BLaER1 treated with 17β-estradiol and CSF1 and Interleukin-3, amounts not matched to agents 10 nM and 100 nM (cell line): ENCODE data around the gene SYNGR3.
"Not testable (repeated sequence)": the region's sequence is repeated elsewhere in the genome, so short reads cannot be mapped to it uniquely, and the experiment has no call there.

Source experiments
- H3K27ac ChIP-seq, 11 experiments: shearing (Covaris generic); formaldehyde crosslinking; 2 replicates each; pipeline ENCODE4 v1.8.1; 2022
- H3K27me3 ChIP-seq, 11 experiments: shearing (Covaris generic); formaldehyde crosslinking; 2 replicates each; pipeline ENCODE4 v1.8.1; 2022
- H3K36me3 ChIP-seq, 11 experiments: shearing (Covaris generic); formaldehyde crosslinking; 2 replicates each; pipeline ENCODE4 v1.8.1; 2022
- H3K4me1 ChIP-seq, 10 experiments: shearing (Covaris generic); formaldehyde crosslinking; 2 replicates each; pipeline ENCODE4 v1.8.1; 2022
- H3K4me2 ChIP-seq, 11 experiments: shearing (Covaris generic); formaldehyde crosslinking; 2 replicates each; pipeline ENCODE4 v1.8.1; 2022
- H3K4me3 ChIP-seq, 10 experiments: shearing (Covaris generic); formaldehyde crosslinking; 2 replicates each; pipeline ENCODE4 v1.8.1; 2022
- H3K9ac ChIP-seq, 11 experiments: shearing (Covaris generic); formaldehyde crosslinking; 2 replicates each; pipeline ENCODE4 v1.8.1; 2022
- H3K9me3 ChIP-seq, 11 experiments: shearing (Covaris generic); formaldehyde crosslinking; replicated peaks in 1 of 11; 2 replicates each; pipeline ENCODE4 v1.8.1; 2022
- H4K20me1 ChIP-seq, 11 experiments: shearing (Covaris generic); formaldehyde crosslinking; 2 replicates each; pipeline ENCODE4 v1.8.1; 2022
- Cebpa-rat ChIP-seq, 11 experiments: shearing (Covaris generic); IDR thresholded peaks; 2 replicates each; pipeline ENCODE4 v1.8.1; 2022

Gene SYNGR3

GRCh38 chr16:1944612-1945199 is 45.1 kb upstream of the SYNGR3 start:
- Histone ChIP-seq H3K27ac (no peak overlapping the region), H4K20me1 (peaks cover 0 to 29% (median 25%) of the 10 kb centered on the region in 11 experiments; a peak in 16 of 22 replicates), H3K4me1 (peaks cover 37 to 49% (median 41%) of the 10 kb centered on the region in 10 experiments), H3K9me3 (no peaks in the 10 kb centered on the region), H3K4me2 (peak overlapping the region in 3 of 11 experiments; percentile 67 to 99 (median 79); a peak in 2 of 22 replicates), H3K27me3 (peaks cover 0 to 6% (median 0%) of the 10 kb centered on the region in 11 experiments; a peak in 3 of 22 replicates), H3K4me3 (no peak overlapping the region), H3K9ac (no peak overlapping the region), H3K36me3 (peaks cover 0 to 12% (median under 1%) of the 10 kb centered on the region in 11 experiments; a peak in 6 of 22 replicates)
- TF ChIP-seq Cebpa-rat (IDR thresholded peaks at IDR 0.05) = no peak

DNA sequence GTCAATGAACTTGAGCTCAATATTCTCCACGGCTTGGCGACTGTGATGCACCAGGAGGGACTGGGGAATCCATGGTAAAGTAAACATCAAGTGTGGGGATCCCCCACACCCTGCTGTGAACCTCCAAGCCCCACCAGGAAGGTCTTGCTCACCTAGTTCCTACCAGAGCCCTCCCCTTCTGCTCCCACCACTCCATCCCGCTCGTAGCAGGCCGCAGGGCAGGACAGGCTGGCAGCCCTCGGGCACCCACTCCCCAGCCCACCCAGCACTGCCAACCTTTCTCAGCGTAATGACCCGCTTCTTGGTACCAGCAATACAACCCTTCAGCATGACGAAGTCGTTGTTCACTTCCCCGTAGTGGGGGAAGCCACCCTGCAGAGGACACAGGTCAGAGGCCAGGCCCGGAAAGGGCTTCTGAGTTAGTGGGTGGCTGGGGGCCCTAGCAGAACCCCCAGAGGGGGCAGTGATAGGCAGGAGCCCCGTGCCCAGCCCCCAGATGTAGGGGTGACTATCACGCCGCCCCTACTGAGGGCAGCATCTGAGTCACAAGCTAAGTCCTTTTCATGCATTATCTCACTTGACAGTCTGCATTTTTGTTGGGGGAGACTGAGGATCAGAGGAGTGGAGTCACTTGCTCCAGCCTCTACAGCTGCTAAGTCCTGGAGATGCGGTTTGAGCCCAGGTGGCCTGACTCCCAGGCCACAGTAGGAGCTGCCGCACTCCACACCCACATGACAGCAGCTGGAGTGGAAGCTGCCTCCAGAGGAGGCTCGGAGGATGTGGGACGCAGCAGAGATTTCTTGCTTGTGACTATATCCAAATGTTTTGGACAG is 44.0 kb upstream of the SYNGR3 start:
- peaks cover 0 to 2% (median 0%) of the 10 kb centered on the region in 11 experiments; a peak in 3 of 22 replicates for H3K36me3 ChIP-seq
- H4K20me1 ChIP-seq = peaks cover 0 to 19% (median 16%) of the 10 kb centered on the region in 11 experiments; a peak in 15 of 22 replicates
- H3K4me2 ChIP-seq = no peak overlapping the region
- peaks cover 26 to 38% (median 30%) of the 10 kb centered on the region in 10 experiments for H3K4me1 ChIP-seq
- no peak overlapping the region for H3K27ac ChIP-seq
- H3K9me3 ChIP-seq = no peaks in the 10 kb centered on the region
- no peak overlapping the region for H3K4me3 ChIP-seq
- H3K9ac ChIP-seq = no peak overlapping the region
- peaks cover 0 to 6% (median 0%) of the 10 kb centered on the region in 11 experiments; a peak in 3 of 22 replicates for H3K27me3 ChIP-seq
- TF ChIP-seq Cebpa-rat (IDR thresholded peaks at IDR 0.05) = no peak

- Histone ChIP-seq H3K27me3 (peaks cover 0 to 6% (median 0%) of the 10 kb centered on the region in 11 experiments; a peak in 3 of 22 replicates), H4K20me1 (peaks cover 0 to 10% (median 7%) of the 10 kb centered on the region in 11 experiments; a peak in 14 of 22 replicates), H3K27ac (no peak overlapping the region), H3K4me3 (no peak overlapping the region), H3K4me2 (no peak overlapping the region), H3K36me3 (no peaks in the 10 kb centered on the region), H3K4me1 (peaks cover 17 to 29% (median 20%) of the 10 kb centered on the region in 10 experiments), H3K9me3 (no peaks in the 10 kb centered on the region), H3K9ac (no peak overlapping the region)
- no peak for TF ChIP-seq Cebpa-rat (IDR thresholded peaks at IDR 0.05)
Observed at GRCh38 chr16:1946495-1947368, 43.0 kb upstream of the SYNGR3 start.

GRCh38 chr16:1947369-1947670 is 42.5 kb upstream of the SYNGR3 start:
- peaks cover 11 to 23% (median 14%) of the 10 kb centered on the region in 10 experiments for H3K4me1 ChIP-seq
- H3K4me2 ChIP-seq = no peak overlapping the region
- H3K4me3 ChIP-seq = no peak overlapping the region
- peaks cover 0 to 4% (median 0%) of the 10 kb centered on the region in 11 experiments; a peak in 3 of 22 replicates for H3K27me3 ChIP-seq
- no peaks in the 10 kb centered on the region for H3K36me3 ChIP-seq
- no peak for TF ChIP-seq Cebpa-rat (IDR thresholded peaks at IDR 0.05)
- H4K20me1 ChIP-seq = peaks cover 0 to 4% (median 2%) of the 10 kb centered on the region in 11 experiments; a peak in 11 of 22 replicates
- H3K27ac ChIP-seq = no peak overlapping the region
- no peaks in the 10 kb centered on the region for H3K9me3 ChIP-seq
- H3K9ac ChIP-seq = no peak overlapping the region

DNA sequence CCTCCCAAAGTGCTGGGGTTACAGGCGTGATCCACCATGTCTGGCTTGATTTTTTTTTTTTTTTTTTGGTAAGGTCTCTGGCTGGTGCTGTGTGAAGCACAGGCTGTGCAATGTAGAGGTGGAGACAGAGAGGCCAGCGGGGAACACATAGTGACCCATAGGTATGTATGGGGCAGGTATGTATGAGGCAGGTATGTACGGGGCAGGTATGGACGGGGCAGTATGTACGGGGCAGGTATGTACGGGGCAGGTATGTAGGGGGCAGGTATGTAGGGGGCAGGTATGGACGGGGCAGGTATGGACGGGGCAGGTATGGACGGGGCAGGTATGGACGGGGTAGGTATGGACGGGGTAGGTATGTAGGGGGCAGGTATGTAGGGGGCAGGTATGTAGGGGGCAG is 40.3 kb upstream of the SYNGR3 start:
- Histone ChIP-seq H3K4me1 (peaks cover 0 to 4% (median 0%) of the 10 kb centered on the region in 10 experiments; a peak in 3 of 20 replicates), H3K4me3 (no peak overlapping the region), H4K20me1 (no peaks in the 10 kb centered on the region; a peak in 1 of 22 replicates), H3K27me3 (no peaks in the 10 kb centered on the region), H3K9ac (no peak overlapping the region), H3K27ac (no peak overlapping the region), H3K4me2 (no peak overlapping the region), H3K36me3 (no peaks in the 10 kb centered on the region), H3K9me3 (no peaks in the 10 kb centered on the region)
- no peak for TF ChIP-seq Cebpa-rat (IDR thresholded peaks at IDR 0.05)

- H3K36me3 ChIP-seq = no peaks in the 10 kb centered on the region
- H3K9me3 ChIP-seq = no peaks in the 10 kb centered on the region
- TF ChIP-seq Cebpa-rat (IDR thresholded peaks at IDR 0.05) = no peak
- H3K4me3 ChIP-seq = no peak overlapping the region
- no peak overlapping the region for H3K4me2 ChIP-seq
- H3K27ac ChIP-seq = no peak overlapping the region
- H3K27me3 ChIP-seq = no peaks in the 10 kb centered on the region
- H3K4me1 ChIP-seq = no peaks in the 10 kb centered on the region
- H4K20me1 ChIP-seq = no peaks in the 10 kb centered on the region; a peak in 1 of 22 replicates
- H3K9ac ChIP-seq = no peak overlapping the region
Observed at GRCh38 chr16:1950047-1950446, 39.7 kb upstream of the SYNGR3 start.

- Histone ChIP-seq H3K4me2 (no peak overlapping the region), H3K9ac (no peak overlapping the region), H3K9me3 (no peaks in the 10 kb centered on the region), H3K36me3 (no peaks in the 10 kb centered on the region), H3K27me3 (no peaks in the 10 kb centered on the region), H3K4me3 (no peak overlapping the region), H3K27ac (no peak overlapping the region), H4K20me1 (no peaks in the 10 kb centered on the region; a peak in 1 of 22 replicates), H3K4me1 (no peaks in the 10 kb centered on the region)
- TF ChIP-seq Cebpa-rat (IDR thresholded peaks at IDR 0.05) = no peak
Observed at GRCh38 chr16:1950559-1950958, 39.2 kb upstream of the SYNGR3 start.

DNA sequence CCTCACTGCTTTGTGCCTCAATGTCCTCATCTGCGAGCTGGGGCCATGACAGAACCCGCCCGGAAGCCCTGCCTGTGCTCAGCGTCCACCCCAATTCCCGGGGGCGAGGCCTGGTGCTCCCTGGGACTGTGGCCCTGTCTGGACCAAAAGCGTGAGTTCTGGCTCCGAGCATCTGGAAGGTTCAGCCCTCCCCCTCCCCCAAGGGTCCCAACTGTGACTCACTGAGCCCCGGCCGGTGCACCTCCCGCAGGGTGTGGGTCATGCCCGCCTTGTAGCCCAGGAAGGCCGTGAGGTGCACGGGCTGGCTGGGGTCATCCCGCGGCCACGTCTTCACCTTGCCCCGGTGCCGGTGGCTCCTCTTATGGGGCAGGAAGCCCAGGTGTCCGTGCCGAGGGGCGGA is 36.0 kb upstream of the SYNGR3 start:
- no peak for TF ChIP-seq Cebpa-rat (IDR thresholded peaks at IDR 0.05)
- Histone ChIP-seq H3K9ac (no peak overlapping the region), H3K27ac (no peak overlapping the region)

GRCh38 chr16:1957434-1958142 is 32.2 kb upstream of the SYNGR3 start:
- H3K36me3 ChIP-seq = peaks cover 11 to 17% (median 14%) of the 10 kb centered on the region in 11 experiments
- H3K9ac ChIP-seq, H3K27me3 ChIP-seq, H3K27ac ChIP-seq, H3K9me3 ChIP-seq, H3K4me3 ChIP-seq, H3K4me2 ChIP-seq: not testable (repeated sequence)
- peaks cover 24 to 31% (median 30%) of the 10 kb centered on the region in 10 experiments for H3K4me1 ChIP-seq
- peaks cover 16 to 29% (median 25%) of the 10 kb centered on the region in 11 experiments; a peak in 21 of 22 replicates for H4K20me1 ChIP-seq

More for the DNA sequence above, 36.0 kb upstream of the SYNGR3 start:
- Histone ChIP-seq H3K9me3 (no peaks in the 10 kb centered on the region), H3K4me2 (no peak overlapping the region), H3K36me3 (no peaks in the 10 kb centered on the region), H3K4me1 (peaks cover 0 to 3% (median 2%) of the 10 kb centered on the region in 10 experiments; a peak in 12 of 20 replicates), H3K4me3 (no peak overlapping the region), H4K20me1 (no peaks in the 10 kb centered on the region), H3K27me3 (no peaks in the 10 kb centered on the region)

- Histone ChIP-seq H3K36me3 (peaks cover 16 to 22% (median 20%) of the 10 kb centered on the region in 11 experiments), H3K4me1 (peaks cover 29 to 37% (median 35%) of the 10 kb centered on the region in 10 experiments), H4K20me1 (peaks cover 21 to 34% (median 31%) of the 10 kb centered on the region in 11 experiments)
- H3K27me3 ChIP-seq, H3K4me3 ChIP-seq, H3K9ac ChIP-seq, H3K27ac ChIP-seq, H3K4me2 ChIP-seq, H3K9me3 ChIP-seq: not testable (repeated sequence)
Observed at GRCh38 chr16:1958143-1958491, 31.7 kb upstream of the SYNGR3 start.
